Ecto neural progenitor cell (in vitro differentiated cells): ENCODE measurements around the gene MUC13.
A peak's percentile ranks its signal among the peaks of the same experiment; 100 is the strongest.

Experiments used
- DNase-seq: peaks from one replicate; pipeline ENCODE4 v3.0.0-alpha.2; 2018; ENCODE audit warnings: low spot score

The MUC13 gene

DNA sequence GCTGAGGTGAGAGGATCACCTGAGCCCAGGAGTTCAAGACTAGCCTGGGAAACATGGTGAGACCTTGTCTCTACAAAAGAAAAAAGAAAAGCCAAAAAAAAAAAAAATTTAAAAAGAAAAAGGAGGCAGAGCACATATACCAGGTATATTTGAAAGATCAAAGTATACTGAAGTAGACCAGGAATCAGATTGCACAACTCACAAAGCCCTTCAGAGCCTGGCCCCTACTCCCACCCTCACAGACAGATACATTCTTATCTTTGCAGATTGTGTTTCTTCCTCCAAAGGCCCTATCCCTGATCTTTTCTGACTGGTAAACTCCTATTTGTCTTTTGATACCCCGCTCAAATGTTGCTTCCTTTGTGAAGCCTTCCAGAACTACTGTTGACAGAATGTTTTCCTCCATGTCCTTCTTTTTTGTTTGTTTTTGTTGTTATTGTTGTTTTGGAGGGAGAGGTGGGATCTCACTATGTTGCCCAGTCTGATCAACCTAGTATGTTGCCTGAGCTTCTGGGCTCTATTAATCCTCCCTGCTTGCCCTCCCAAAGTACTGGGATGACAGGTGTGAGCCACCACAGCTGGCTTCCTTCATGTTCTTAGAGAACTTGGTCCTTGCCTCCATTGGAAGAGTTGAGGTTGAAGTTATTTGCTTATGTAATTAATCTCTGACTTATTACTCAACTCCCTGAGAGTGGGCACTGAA is 37.6 kb downstream of the MUC13 start:
- DNase-seq: no peak

DNA sequence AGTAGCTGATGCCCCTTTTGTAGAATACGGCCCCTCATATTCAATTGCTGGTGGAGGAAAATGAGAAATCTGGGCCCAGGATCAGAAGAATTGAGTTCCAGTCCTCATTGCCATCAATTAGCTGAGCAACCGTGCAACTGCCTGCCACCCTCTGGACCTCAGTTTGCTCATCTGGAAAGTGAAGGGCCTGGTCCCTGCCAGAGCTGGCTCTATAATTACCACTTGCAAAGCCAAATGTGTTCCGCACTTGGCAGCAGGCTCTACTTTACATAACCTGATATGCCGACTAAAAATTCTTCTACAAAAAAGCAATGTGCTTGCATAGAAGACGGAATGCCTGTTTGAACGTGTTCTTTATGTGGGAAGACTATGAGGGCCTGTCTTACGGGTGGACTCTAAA is 38.8 kb downstream of the MUC13 start:
- no peak for DNase-seq

- no peak for DNase-seq
These were observed 41.0 kb downstream of the MUC13 start for GRCh38 chr3:124893526-124893925.

GRCh38 chr3:124890573-124891190 is 43.9 kb downstream of the MUC13 start:
- DNase-seq: no peak

DNA sequence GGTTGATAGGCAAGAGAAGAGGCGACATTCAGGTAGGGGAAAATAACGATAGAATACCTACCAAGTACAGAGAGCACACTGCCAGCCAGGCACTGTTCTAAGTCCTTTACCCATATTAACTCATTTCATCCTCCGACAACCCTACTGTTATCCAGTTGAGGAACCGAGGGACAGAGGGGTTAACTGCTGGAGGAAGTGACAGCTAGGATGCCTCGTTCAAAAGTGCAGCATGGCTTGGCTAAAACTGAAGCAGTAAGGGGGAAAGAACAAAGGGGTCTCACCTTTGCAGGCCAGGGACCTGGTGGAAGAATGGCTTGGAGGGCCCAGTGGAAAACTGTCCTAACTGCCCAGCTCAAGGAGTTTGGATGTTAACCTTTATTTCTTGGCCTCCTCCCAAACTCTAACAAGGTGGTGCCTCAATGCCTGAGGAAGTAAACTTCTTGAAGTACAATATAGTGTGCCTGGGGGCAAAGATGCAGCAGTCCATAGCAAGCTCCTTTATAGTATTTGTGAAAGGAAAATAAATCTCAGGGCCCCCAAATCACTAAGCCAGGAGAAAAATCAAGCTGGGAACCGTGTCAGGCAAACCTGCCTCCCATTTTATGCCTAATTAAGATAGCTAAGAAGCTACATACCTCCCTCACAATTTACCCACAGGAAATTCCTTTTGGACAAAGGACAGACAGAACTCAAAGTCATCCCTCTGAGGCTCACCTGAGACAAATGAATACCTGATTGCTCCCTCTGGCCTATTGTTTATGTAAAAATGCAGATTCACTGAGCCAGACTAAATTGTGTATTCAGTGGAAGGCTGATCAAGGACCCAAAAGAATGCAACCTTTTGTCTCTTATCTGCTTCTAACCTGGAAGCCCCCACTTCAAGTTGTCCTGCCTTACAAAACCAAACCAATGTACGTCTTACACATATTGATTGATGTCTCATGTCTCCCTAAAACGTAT is 45.8 kb downstream of the MUC13 start:
- DNase-seq: no peak

- no peak for DNase-seq
These were observed 46.6 kb downstream of the MUC13 start for GRCh38 chr3:124887932-124888298.

GRCh38 chr3:124887177-124887931 is 47.2 kb downstream of the MUC13 start, which contains the start of gene ITGB5:
Gene ITGB5 (minus strand): TSS chr3:124887365. CDS start chr3:124887000, 365 bp downstream.
- DNase-seq: peak; percentile 86

DNA sequence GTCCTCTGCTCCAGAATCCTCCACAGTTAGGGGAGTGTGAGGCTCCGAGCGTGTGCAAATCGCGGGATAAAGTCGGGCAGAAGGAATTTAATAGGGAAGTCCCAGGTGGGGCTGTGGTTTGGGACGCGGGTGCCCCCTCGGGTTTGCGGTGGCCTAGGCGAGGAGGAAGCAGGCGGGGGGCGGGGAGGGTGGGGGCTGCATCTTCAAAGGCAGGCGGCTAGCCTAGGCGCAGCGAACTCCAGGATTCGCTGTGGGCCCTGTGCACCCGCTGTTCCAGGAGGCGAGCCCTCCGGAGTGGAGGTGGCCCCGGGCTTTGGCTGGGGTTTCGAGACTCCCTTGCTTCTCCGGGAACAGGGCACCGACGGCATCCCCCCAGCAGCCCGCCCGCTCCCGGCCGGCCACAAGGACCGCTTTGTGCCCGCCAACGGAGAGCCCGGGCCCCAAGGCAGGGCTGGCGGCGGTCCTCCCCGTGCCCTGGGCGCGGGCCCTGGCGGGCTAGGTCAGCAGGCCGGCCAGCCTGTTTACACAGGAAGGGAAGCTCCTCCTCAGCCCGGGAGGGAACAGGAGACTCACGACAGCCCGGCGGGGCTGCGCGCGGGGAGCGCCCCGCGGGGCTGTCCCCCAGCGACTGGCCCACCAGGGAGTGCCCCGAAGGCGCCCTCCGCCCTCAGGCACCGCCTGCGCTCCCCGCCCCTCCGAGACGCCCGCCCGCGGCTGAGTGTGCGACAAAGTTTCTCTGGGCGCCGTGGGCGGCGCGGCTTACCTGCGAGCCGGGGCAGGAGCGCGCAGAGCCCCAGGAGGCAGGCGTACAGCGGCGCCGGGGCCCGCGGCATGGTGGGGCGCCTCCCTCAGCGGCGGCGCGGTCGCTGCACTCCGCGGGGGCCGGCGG is 48.1 kb downstream of the MUC13 start:
- peak; percentile 74 for DNase-seq

DNA sequence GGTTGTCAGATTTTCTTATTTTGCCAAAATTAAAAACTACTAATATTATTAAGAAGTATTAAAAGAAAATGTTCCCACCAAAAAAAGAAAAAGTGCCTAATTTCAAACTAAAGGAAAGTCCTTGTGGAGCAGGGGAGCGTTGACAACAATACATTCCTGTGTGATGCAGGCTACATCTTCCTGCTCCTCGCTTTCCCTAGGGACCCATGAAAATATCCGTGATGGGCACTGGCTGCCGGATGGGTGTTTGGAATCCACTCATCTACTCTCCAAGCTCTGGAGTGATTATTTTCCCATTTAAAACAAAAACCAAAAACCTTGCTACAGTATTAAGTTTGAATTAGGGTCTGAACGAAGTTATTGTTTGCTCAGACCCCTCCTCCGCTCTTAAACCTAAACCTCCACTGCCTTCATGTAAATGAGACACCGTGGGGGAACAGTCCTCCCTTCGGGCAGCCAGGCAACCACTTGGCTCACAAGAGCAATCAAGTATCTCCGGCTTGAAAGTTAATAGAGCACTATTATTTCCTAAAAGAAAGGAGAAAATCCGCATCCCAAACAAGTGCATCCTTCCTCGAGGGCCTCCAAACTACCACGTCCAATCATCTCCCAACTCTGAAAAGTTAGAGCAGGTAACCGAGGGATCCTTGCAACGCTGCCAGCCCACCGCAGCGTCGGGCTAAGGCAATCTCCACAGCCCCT is 48.9 kb downstream of the MUC13 start:
- DNase-seq: no peak

GRCh38 chr3:124884474-124885101 is 50.0 kb downstream of the MUC13 start:
- no peak for DNase-seq

GRCh38 chr3:124883766-124884473 is 50.6 kb downstream of the MUC13 start:
- DNase-seq: no peak

DNA sequence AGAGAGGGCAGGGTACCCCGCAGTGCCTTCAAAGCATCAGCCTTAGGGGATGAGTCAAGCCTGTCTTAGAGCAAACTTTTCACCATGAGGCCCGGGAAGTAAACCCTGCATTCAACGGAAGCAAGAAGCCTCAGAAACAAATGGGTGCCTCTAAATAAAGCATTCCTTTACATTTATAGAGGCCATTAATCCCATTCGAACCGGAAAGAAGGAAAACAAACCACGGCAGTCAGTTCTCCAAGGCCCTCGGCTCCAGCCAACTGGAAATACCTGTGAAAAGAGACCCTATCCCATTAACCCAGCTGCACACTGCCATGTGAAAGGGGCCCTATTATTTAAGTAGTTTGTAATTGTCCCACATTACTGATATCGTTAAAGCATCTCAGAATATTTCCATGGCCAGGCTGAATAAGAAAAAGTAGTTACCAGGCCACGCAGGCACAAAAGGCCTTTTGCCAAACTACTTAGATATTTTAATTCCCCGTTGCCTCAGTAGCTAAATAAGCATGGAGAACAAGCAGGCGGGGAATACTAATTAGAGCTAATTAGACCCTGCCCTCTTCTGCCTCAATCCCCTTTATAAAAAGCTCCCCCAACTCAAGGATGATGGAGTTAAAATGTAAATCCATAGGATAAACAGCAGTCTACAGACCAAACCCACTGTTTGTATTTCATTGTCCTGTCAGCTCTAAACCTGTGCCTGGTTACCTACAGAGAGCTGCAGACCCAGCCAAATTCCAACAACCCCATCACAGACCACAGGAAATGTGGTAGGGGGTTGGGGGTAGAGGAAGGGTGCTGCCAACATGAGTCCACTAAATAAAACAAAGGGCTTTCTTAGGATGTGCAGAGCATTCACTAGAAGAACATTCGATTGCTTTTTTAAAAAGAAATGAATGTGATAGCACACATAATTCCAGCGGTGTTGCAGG is 51.5 kb downstream of the MUC13 start:
- no peak for DNase-seq

DNA sequence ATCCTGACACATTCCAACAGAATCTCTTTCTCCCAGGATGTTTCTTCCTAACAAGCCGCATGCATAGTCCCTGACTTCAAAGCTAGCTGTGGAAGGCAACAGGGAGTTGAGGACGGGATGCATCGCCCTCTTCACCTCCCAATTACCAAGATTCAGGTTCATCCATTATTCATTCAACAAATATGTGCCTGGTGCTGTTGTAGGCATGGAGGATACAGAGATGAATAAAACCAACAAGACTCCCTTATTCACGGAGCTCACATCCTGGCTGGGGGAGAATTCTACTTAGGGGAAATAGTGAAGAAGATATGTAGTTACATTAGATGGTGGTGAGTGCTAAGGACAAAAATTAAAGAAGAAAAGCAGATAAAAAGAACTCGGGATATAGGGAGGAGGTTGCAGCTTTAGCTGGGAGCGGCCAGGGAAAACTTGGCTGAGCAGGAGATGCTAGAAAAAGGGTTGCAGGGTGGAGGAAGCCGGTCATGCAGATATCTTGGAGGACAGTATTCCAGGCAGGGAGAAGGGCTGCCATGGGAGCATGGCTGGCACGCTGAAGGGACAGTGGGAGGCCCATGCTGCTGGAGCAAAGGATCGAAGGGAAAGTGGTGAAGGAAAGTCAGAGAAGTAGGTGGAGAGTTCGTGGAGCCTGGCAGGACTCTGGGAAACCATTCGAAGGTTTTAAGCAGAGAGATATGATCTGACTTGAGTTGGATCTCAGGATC is 52.4 kb downstream of the MUC13 start:
- no peak for DNase-seq

DNA sequence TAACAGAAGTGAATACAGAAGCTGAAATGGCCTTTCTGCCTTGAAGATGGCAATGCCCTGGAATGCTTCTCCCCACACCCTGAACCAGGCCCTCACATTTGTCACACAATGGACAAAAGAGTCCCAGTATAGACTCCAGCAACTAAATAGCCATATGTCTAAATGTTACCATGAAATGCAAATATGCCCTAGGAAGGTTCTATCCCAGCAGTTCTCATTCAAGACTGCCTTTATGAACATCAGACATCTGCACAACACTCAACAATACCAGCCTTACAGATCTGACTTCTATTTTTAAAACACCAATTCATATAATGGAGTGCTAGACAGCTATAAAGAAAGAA is 55.2 kb downstream of the MUC13 start:
- DNase-seq: no peak

- DNase-seq: no peak
These were observed 55.8 kb downstream of the MUC13 start for GRCh38 chr3:124878561-124879336.

GRCh38 chr3:124877674-124878073 is 56.9 kb downstream of the MUC13 start:
- DNase-seq: no peak

- DNase-seq: no peak
These were observed 58.1 kb downstream of the MUC13 start for GRCh38 chr3:124876401-124876878.
